ENCODE data around the gene ARMC2. TPM values are rescaled to one million over a fixed set of nuclear protein-coding genes. Genes with fewer than 3 reads are reported as not detected.

ARMC2 gene, protein sequence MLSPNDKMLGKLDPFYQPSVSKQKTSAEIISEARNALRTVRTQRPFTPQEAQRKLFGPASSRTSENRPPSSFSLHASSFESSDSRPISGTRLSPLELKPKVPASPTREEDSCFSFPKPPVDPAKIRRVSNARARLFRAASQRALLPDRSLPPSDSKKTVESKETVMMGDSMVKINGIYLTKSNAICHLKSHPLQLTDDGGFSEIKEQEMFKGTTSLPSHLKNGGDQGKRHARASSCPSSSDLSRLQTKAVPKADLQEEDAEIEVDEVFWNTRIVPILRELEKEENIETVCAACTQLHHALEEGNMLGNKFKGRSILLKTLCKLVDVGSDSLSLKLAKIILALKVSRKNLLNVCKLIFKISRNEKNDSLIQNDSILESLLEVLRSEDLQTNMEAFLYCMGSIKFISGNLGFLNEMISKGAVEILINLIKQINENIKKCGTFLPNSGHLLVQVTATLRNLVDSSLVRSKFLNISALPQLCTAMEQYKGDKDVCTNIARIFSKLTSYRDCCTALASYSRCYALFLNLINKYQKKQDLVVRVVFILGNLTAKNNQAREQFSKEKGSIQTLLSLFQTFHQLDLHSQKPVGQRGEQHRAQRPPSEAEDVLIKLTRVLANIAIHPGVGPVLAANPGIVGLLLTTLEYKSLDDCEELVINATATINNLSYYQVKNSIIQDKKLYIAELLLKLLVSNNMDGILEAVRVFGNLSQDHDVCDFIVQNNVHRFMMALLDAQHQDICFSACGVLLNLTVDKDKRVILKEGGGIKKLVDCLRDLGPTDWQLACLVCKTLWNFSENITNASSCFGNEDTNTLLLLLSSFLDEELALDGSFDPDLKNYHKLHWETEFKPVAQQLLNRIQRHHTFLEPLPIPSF
- total RNA-seq: 1 to 10 TPM; 2.7 to 4.6 TPM

DNA sequence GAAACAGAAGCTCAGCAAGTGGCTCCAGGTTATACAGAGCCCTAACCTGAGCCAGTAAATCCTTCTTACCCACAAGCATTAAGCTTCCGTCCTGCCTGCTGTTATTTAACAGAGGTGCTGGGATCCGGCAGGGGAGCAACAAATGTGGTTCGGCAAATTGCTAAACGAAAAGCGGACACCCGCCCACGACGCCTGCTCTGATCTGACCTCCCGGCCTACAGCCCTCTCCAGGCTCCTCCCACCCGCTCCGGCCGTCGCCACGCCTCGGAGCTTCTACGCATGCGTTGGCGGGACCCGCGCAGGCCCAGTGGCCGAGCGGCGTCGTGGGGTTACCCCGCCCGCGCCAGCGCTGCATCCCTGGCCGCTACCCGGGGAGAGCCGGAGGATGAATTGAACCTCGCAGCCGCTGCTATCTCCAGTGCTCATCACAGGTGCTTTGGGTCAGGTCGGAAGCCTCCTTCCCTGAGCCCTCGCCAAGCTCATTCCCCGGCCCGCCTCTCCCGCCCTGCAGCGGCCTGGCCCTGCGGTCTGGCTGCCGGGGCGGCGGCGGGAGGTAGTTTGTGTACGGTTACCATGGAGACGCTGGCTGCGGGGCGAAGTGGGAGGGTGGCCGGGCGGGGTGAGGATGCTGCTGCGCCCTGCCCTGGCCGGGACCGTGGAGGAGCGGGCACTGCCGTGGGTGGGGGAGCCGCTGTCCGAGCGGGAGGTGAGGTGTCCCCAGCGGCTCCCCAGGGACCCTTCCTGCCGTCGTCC lies at the start of gene ARMC2:
ARMC2 (plus strand) TSS at position 307 of the 753 bp plus-strand sequence. CDS start 5,846 bp downstream, outside the sequence.
- DNase-seq: peak; percentile 86
- intact Hi-C loops (cut with micrococcal nuclease): loop anchor here (10.0 kb wide), 1 partner anchor 227 kb away; no protein-coding TSS in a partner anchor
- ChIA-PET POLR2A (interaction anchor here (0.5 to 1.2 kb wide), 3 partner anchors 29 to 529 kb away, joined by 3 read pairs; no protein-coding TSS in a partner anchor), CTCF (interaction anchor here (0.9 to 4.3 kb wide), 8 partner anchors 9 to 307 kb away, joined by 3 to 19 read pairs (median 4); no protein-coding TSS in a partner anchor)
- Mint-ChIP-seq H3K4me1 (ENCODE audit: low read depth) (peaks cover 33% of the 10 kb centered on the region), H3K27me3 (no peaks in the 10 kb centered on the region), H3K9me3 (no peaks in the 10 kb centered on the region), H3K36me3 (ENCODE audit: low read depth) (no peaks in the 10 kb centered on the region), H3K4me3 (peak within 1 kb of the TSS; percentile 75), H3K27ac (peak within 1 kb of the TSS; percentile 75)
- ATAC-seq: peak; percentile 95
- TF ChIP-seq, protein P1, sequence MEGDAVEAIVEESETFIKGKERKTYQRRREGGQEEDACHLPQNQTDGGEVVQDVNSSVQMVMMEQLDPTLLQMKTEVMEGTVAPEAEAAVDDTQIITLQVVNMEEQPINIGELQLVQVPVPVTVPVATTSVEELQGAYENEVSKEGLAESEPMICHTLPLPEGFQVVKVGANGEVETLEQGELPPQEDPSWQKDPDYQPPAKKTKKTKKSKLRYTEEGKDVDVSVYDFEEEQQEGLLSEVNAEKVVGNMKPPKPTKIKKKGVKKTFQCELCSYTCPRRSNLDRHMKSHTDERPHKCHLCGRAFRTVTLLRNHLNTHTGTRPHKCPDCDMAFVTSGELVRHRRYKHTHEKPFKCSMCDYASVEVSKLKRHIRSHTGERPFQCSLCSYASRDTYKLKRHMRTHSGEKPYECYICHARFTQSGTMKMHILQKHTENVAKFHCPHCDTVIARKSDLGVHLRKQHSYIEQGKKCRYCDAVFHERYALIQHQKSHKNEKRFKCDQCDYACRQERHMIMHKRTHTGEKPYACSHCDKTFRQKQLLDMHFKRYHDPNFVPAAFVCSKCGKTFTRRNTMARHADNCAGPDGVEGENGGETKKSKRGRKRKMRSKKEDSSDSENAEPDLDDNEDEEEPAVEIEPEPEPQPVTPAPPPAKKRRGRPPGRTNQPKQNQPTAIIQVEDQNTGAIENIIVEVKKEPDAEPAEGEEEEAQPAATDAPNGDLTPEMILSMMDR (IDR thresholded peaks at IDR 0.05): no peak

DNA sequence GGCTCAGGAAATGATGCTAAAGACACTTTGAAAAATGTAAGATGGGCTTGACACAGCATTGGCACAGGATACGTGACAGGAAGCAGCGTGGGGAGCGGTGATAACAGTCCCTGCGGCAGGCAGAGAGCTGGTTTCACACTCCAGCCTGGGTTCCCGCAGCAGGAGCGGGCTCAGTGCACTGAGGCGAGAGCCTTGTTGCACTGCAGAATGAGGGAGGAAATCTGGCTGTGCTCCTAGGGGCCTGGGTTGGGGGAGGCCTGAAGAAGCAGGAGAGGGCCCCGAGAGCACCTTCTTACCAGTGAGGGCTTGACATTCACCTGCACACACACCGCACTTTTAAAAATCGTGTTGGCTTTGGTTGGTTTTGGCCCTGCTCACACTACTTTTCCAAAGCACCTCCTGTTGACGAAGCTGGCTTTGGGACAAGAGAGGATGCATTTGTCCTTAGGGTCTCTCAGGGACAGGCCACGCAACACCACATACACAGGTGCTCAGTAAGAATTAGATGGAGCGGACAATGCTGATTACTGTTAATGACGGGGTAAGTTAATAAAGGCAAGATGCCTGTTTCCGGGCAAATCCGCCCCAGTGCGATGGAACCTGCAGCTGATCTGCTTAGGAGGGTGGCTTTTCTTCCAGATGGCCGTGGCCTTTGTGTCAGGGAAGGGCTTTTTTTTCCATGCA lies 49.4 kb upstream of the ARMC2 start:
- Mint-ChIP-seq H3K27ac (peak overlapping the region; percentile 69), H3K9me3 (no peaks in the 10 kb centered on the region), H3K4me3 (peak overlapping the region; percentile 47), H3K4me1 (ENCODE audit: low read depth) (peaks cover 27% of the 10 kb centered on the region), H3K27me3 (no peaks in the 10 kb centered on the region), H3K36me3 (ENCODE audit: low read depth) (no peaks in the 10 kb centered on the region)
- TF ChIP-seq, protein P1 (IDR thresholded peaks at IDR 0.05): no peak
- CTCF ChIA-PET: interaction anchor here (0.8 to 2.2 kb wide), 4 partner anchors 37 to 274 kb away, joined by 3 to 12 read pairs (median 4); no protein-coding TSS in a partner anchor
- DNase-seq (peak; percentile 79), ATAC-seq (peak; percentile 98)
- POLR2A ChIA-PET: interaction anchor here (1.0 to 1.1 kb wide), 2 partner anchors 12 kb away, joined by 3 read pairs; no protein-coding TSS in a partner anchor
- intact Hi-C loops (cut with micrococcal nuclease): no loop called here

DNA sequence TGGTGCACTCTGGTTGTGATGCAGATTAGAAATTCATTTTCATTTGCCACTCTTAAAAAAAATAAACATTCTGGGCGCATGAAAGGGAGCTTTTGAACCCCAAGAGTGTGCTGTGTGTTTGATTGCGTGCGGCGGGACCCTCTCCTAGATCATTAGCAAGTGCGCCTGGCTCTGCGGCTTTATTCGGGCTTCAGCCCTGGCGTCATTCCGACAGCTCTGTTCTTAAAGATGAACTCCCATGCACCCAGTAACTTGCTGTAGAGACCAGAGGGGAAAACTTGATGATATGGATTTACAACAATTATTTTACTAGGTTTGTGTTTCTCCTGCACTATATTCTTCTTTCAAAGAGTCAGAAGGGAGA lies 48.9 kb upstream of the ARMC2 start:
- ChIA-PET CTCF (interaction anchor here (0.8 to 2.2 kb wide), 2 partner anchors 94 to 273 kb away, joined by 3 to 12 read pairs; no protein-coding TSS in a partner anchor), POLR2A (interaction anchor here (1.0 kb wide), 1 partner anchor 13 kb away, joined by 3 read pairs; no protein-coding TSS in a partner anchor)
- intact Hi-C loops (cut with micrococcal nuclease): no loop called here
- ATAC-seq: no peak
- no peak overlapping the region for H3K27ac Mint-ChIP-seq
- H3K36me3 Mint-ChIP-seq (ENCODE audit: low read depth): no peaks in the 10 kb centered on the region
- TF ChIP-seq, protein P1 (IDR thresholded peaks at IDR 0.05): no peak
- H3K4me3 Mint-ChIP-seq: no peak overlapping the region
- H3K27me3 Mint-ChIP-seq: no peaks in the 10 kb centered on the region
- no peak for DNase-seq
- H3K4me1 Mint-ChIP-seq (ENCODE audit: low read depth): peaks cover 27% of the 10 kb centered on the region
- H3K9me3 Mint-ChIP-seq: no peaks in the 10 kb centered on the region

DNA sequence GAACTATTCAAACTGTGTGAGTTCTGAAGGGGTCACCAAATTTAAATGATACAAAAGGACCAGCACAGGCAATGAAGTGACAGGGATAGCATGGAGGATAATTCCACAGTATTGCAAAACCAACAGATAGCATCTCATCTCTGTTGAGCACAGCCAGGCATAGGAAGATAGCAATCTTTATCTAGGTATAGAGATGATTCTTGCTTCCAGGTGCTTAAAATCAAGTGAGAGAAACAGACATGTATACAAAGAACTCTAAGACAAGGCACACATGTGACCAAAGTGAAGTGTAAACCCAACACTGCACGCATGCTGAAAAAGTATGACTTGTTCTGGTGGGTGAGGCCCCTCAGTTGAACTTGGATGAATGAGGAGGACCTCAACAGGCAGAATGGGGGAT lies 48.4 kb upstream of the ARMC2 start:
- TF ChIP-seq, protein P1 (IDR thresholded peaks at IDR 0.05): no peak
- no peaks in the 10 kb centered on the region for H3K27me3 Mint-ChIP-seq
- H3K27ac Mint-ChIP-seq: no peak overlapping the region
- POLR2A ChIA-PET: interaction anchor here (1.0 kb wide), 1 partner anchor 13 kb away, joined by 3 read pairs; no protein-coding TSS in a partner anchor
- DNase-seq: no peak
- H3K4me3 Mint-ChIP-seq: no peak overlapping the region
- H3K36me3 Mint-ChIP-seq (ENCODE audit: low read depth): no peaks in the 10 kb centered on the region
- H3K9me3 Mint-ChIP-seq: no peaks in the 10 kb centered on the region
- H3K4me1 Mint-ChIP-seq (ENCODE audit: low read depth): peaks cover 27% of the 10 kb centered on the region
- no peak for ATAC-seq
- intact Hi-C loops (cut with micrococcal nuclease): no loop called here
- CTCF ChIA-PET: interaction anchor here (2.1 kb wide), 1 partner anchor 258 kb away, joined by 7 read pairs; no protein-coding TSS in a partner anchor
